CD8-positive, alpha-beta memory T cell (primary cell): Measurements from ENCODE around the gene HDAC9. TPM values are rescaled to one million over a fixed set of nuclear protein-coding genes. Genes with fewer than 3 reads are reported as not detected.

Source experiments
- CTCF ChIA-PET: fragments of 350-600 bp; sonication (Branson Sonifier 250); formaldehyde crosslinking; loops from one replicate; lab custom pipeline; 2021; ENCODE audit warnings: antibody characterized with exemption; lab: Charles Lee
- POLR2A ChIA-PET: fragments of 350-600 bp; sonication (Branson Sonifier 250); formaldehyde crosslinking; loops from one replicate; lab custom pipeline; 2021; ENCODE audit warnings: antibody characterized with exemption; lab: Charles Lee
- DNase-seq, 5 donors: peaks; one replicate each; pipeline versions ENCODE4 v3.0.0 to v3.0.0-alpha.2; 2020 to 2022; ENCODE audit warnings: mixed read lengths in 1 of 5
- H3K27ac ChIP-seq: one replicate; pipeline ENCODE4 v1.7.0; 2013; ENCODE audit warnings: low read depth, mild to moderate bottlenecking, low read length, moderate library complexity
- H3K27me3 ChIP-seq: 2 replicates; pipeline ENCODE4 v1.7.0; 2013; ENCODE audit warnings: low read length, mild to moderate bottlenecking; ENCODE audit not compliant: insufficient read depth, poor library complexity, severe bottlenecking
- H3K36me3 ChIP-seq: 2 replicates; pipeline ENCODE4 v1.7.0; 2013; ENCODE audit warnings: mild to moderate bottlenecking, low read length, moderate library complexity; ENCODE audit not compliant: insufficient read depth
- H3K4me1 ChIP-seq: 2 replicates; pipeline ENCODE4 v1.7.0; 2013; ENCODE audit warnings: mild to moderate bottlenecking, low read length, moderate library complexity; ENCODE audit not compliant: insufficient read depth
- H3K4me3 ChIP-seq: 2 replicates; pipeline ENCODE4 v1.7.0; 2013; ENCODE audit warnings: mild to moderate bottlenecking, low read length
- H3K9me3 ChIP-seq: 2 replicates; pipeline ENCODE4 v1.7.0; 2013; ENCODE audit warnings: mild to moderate bottlenecking, low read length
- H3K27ac Mint-ChIP-seq, 8 donors: one replicate each; pipeline ENCODE4 v1.8.0; 2020 to 2021; ENCODE audit warnings: mixed read lengths in 8 of 8, mild to moderate bottlenecking in 6 of 8, inconsistent platforms in 3 of 8, moderate library complexity in 3 of 8
- H3K27me3 Mint-ChIP-seq, 2 donors: one replicate each; pipeline ENCODE4 v1.8.0; 2020 to 2021; ENCODE audit warnings: mixed read lengths in 2 of 2, mild to moderate bottlenecking in 1 of 2, moderate library complexity in 1 of 2
- H3K36me3 Mint-ChIP-seq, 3 donors: one replicate each; pipeline ENCODE4 v1.8.0; 2020 to 2021; ENCODE audit warnings: mixed read lengths in 3 of 3, inconsistent platforms in 1 of 3, mild to moderate bottlenecking in 1 of 3
- H3K4me1 Mint-ChIP-seq, 3 donors: one replicate each; pipeline ENCODE4 v1.8.0; 2020 to 2021; ENCODE audit warnings: mixed read lengths in 3 of 3, inconsistent platforms in 1 of 3, mild to moderate bottlenecking in 1 of 3
- H3K4me3 Mint-ChIP-seq, 7 donors: one replicate each; pipeline ENCODE4 v1.8.0; 2020 to 2021; ENCODE audit warnings: mixed read lengths in 7 of 7, mild to moderate bottlenecking in 6 of 7, moderate library complexity in 4 of 7, inconsistent platforms in 2 of 7
- H3K9me3 Mint-ChIP-seq, 5 donors: one replicate each; pipeline ENCODE4 v1.8.0; 2020 to 2022; ENCODE audit warnings: mixed read lengths in 5 of 5, mild to moderate bottlenecking in 3 of 5, moderate library complexity in 2 of 5, inconsistent platforms in 1 of 5
- polyA plus RNA-seq: library from polyadenylated mRNA; unstranded; fragments of 300-500 nt; fragmentation: Illumina TruSeq; gene quantifications from one replicate; pipeline ENCODE4 v1.2.3, GENCODE V29; 2021
- total RNA-seq, 2 experiments: library from RNA; stranded (reverse); gene quantifications; one replicate each; pipeline ENCODE4 v1.2.3, GENCODE V29; 2021

Gene HDAC9
- total and polyA plus RNA-seq, 3 experiments from 2014 or later: 2.5 to 5.0 (median 3.2) TPM

DNA sequence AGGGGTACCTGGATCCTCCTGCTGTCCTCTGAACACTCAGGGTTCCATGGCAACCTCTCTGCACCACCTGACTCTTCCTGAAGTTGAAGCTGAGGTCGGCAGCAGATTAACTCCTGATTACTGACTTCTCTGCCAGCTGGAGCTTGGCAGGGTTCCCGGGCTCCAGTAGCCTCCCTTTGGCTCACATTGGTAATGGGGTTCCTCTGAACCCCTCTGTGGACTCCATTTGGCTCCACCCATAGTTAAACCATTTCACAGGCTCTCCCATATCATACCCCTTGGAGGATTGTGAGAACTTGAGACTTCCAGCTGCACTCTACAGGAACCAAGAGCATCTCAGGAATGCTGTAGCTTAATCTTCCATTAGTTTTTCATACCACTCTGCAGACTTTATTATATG is 292.5 kb downstream of the HDAC9 start:
- no peak overlapping the region for H3K4me3 ChIP-seq
- Mint-ChIP-seq H3K4me1 (no peaks in the 10 kb centered on the region), H3K4me3 (no peak overlapping the region), H3K36me3 (no peaks in the 10 kb centered on the region), H3K27me3 (no peaks in the 10 kb centered on the region), H3K9me3 (peaks cover 0 to 8% (median 5%) of the 10 kb centered on the region in 5 donors), H3K27ac (no peak overlapping the region)
- H3K9me3 ChIP-seq: no peaks in the 10 kb centered on the region
- DNase-seq: no peak
- ChIA-PET POLR2A (no interaction called here), CTCF (no interaction called here)
- H3K4me1 ChIP-seq: no peaks in the 10 kb centered on the region
- no peaks in the 10 kb centered on the region for H3K36me3 ChIP-seq
- no peaks in the 10 kb centered on the region for H3K27me3 ChIP-seq
- no peak overlapping the region for H3K27ac ChIP-seq

GRCh38 chr7:18792871-18793595 is 297.5 kb downstream of the HDAC9 start:
- ChIA-PET CTCF (no interaction called here), POLR2A (no interaction called here)
- Histone ChIP-seq H3K4me3 (no peak overlapping the region), H3K36me3 (no peaks in the 10 kb centered on the region), H3K27me3 (no peaks in the 10 kb centered on the region), H3K4me1 (no peaks in the 10 kb centered on the region), H3K9me3 (no peaks in the 10 kb centered on the region), H3K27ac (no peak overlapping the region)
- Mint-ChIP-seq H3K36me3 (no peaks in the 10 kb centered on the region), H3K27me3 (peaks cover 0 to 2% of the 10 kb centered on the region in 2 donors), H3K4me3 (no peak overlapping the region), H3K4me1 (no peaks in the 10 kb centered on the region), H3K27ac (no peak overlapping the region), H3K9me3 (peaks cover 0 to 5% (median 2%) of the 10 kb centered on the region in 5 donors)
- no peak for DNase-seq

DNA sequence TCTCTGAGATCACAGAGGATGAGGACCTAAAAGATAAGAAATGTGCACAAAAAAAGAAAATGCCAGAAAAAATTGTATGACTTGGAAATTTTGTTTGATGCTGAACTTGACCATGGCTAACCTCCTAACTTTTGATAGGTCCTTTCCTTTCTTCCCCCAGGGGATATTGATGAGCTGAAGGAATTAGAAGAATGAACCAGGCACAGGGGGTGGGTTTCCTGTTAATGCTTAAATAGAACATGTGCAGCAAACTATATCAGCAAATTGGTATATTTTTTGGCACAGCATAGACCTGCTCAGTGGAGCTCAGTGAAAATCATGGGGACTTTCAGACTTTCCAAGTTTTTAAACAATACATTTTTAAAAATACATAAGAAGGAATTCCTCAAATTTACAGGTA is 300.7 kb downstream of the HDAC9 start:
- CTCF ChIA-PET: no interaction called here

GRCh38 chr7:18798088-18798906 is 302.7 kb downstream of the HDAC9 start:
- ChIA-PET CTCF (no interaction called here), POLR2A (no interaction called here)
- H3K27me3 ChIP-seq: no peaks in the 10 kb centered on the region

More for the DNA sequence above, 300.7 kb downstream of the HDAC9 start:
- H3K9me3 ChIP-seq: no peaks in the 10 kb centered on the region
- H3K36me3 ChIP-seq: no peaks in the 10 kb centered on the region
- H3K4me1 ChIP-seq: no peaks in the 10 kb centered on the region
- POLR2A ChIA-PET: no interaction called here
- DNase-seq: no peak
- H3K4me1 Mint-ChIP-seq: no peaks in the 10 kb centered on the region
- no peak overlapping the region for H3K27ac Mint-ChIP-seq
- H3K27me3 ChIP-seq: no peaks in the 10 kb centered on the region
- H3K4me3 Mint-ChIP-seq: no peak overlapping the region
- H3K4me3 ChIP-seq: no peak overlapping the region
- no peak overlapping the region for H3K27ac ChIP-seq
- no peaks in the 10 kb centered on the region for H3K36me3 Mint-ChIP-seq
- peaks cover 0 to 2% of the 10 kb centered on the region in 2 donors for H3K27me3 Mint-ChIP-seq
- H3K9me3 Mint-ChIP-seq: no peaks in the 10 kb centered on the region

GRCh38 chr7:18799899-18800298 is 304.4 kb downstream of the HDAC9 start:
- no peaks in the 10 kb centered on the region for H3K27me3 ChIP-seq
- no peak overlapping the region for H3K4me3 Mint-ChIP-seq
- peaks cover 0 to 2% of the 10 kb centered on the region in 2 donors for H3K27me3 Mint-ChIP-seq
- no peaks in the 10 kb centered on the region for H3K4me1 Mint-ChIP-seq
- ChIA-PET POLR2A (no interaction called here), CTCF (no interaction called here)
- no peaks in the 10 kb centered on the region for H3K9me3 ChIP-seq
- no peak overlapping the region for H3K27ac Mint-ChIP-seq
- H3K27ac ChIP-seq: no peak overlapping the region
- DNase-seq: no peak
- H3K4me3 ChIP-seq: no peak overlapping the region
- no peaks in the 10 kb centered on the region for H3K36me3 Mint-ChIP-seq
- peaks cover 0 to 3% (median 0%) of the 10 kb centered on the region in 5 donors for H3K9me3 Mint-ChIP-seq
- H3K4me1 ChIP-seq: no peaks in the 10 kb centered on the region
- H3K36me3 ChIP-seq: no peaks in the 10 kb centered on the region

More at GRCh38 chr7:18798088-18798906, 302.7 kb downstream of the HDAC9 start:
- Mint-ChIP-seq H3K36me3 (no peaks in the 10 kb centered on the region), H3K27me3 (peaks cover 0 to 2% of the 10 kb centered on the region in 2 donors), H3K4me3 (no peak overlapping the region), H3K9me3 (no peaks in the 10 kb centered on the region), H3K27ac (no peak overlapping the region), H3K4me1 (no peaks in the 10 kb centered on the region)
- no peak overlapping the region for H3K27ac ChIP-seq
- H3K4me3 ChIP-seq: no peak overlapping the region
- no peaks in the 10 kb centered on the region for H3K4me1 ChIP-seq
- H3K9me3 ChIP-seq: no peaks in the 10 kb centered on the region
- DNase-seq: no peak
- H3K36me3 ChIP-seq: no peaks in the 10 kb centered on the region

- H3K36me3 Mint-ChIP-seq: no peaks in the 10 kb centered on the region
- H3K27ac Mint-ChIP-seq: no peak overlapping the region
- H3K4me3 Mint-ChIP-seq: no peak overlapping the region
- H3K4me3 ChIP-seq: no peak overlapping the region
- no peaks in the 10 kb centered on the region for H3K27me3 Mint-ChIP-seq
- H3K36me3 ChIP-seq: no peaks in the 10 kb centered on the region
- H3K9me3 Mint-ChIP-seq: peaks cover 0 to 6% (median 2%) of the 10 kb centered on the region in 5 donors
- no peaks in the 10 kb centered on the region for H3K4me1 Mint-ChIP-seq
- no peak for DNase-seq
- CTCF ChIA-PET: no interaction called here
- no peaks in the 10 kb centered on the region for H3K27me3 ChIP-seq
- POLR2A ChIA-PET: no interaction called here
- no peaks in the 10 kb centered on the region for H3K4me1 ChIP-seq
- H3K27ac ChIP-seq: no peak overlapping the region
- no peaks in the 10 kb centered on the region for H3K9me3 ChIP-seq
These were observed 308.4 kb downstream of the HDAC9 start for GRCh38 chr7:18803923-18804322.

DNA sequence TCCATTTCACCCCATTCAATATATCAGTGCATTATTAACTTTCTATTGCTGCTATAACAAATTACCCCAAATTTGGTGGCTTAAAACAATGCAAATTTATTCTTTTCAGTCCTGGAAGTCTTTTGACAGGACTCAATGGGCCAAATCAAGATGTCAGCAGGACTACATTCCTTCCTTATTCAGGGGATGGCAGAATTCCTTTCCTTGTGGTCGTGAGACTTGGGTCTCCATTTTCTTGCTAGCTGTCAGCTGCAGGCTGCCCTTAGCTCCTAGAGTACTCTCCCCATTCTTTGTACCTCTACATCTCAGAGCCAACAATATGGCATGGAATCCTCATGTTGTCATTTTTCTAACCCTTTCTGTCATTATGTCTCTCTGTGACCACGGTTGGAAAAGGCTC is 310.6 kb downstream of the HDAC9 start:
- H3K36me3 Mint-ChIP-seq: no peaks in the 10 kb centered on the region
- no peaks in the 10 kb centered on the region for H3K4me1 ChIP-seq
- no peaks in the 10 kb centered on the region for H3K4me1 Mint-ChIP-seq

GRCh38 chr7:18808026-18808425 is 312.5 kb downstream of the HDAC9 start:
- H3K4me1 Mint-ChIP-seq: no peaks in the 10 kb centered on the region
- no peak overlapping the region for H3K27ac Mint-ChIP-seq
- POLR2A ChIA-PET: no interaction called here
- H3K27me3 Mint-ChIP-seq: no peaks in the 10 kb centered on the region
- no peak for DNase-seq
- no peak overlapping the region for H3K4me3 Mint-ChIP-seq
- no peak overlapping the region for H3K4me3 ChIP-seq
- H3K9me3 Mint-ChIP-seq: peaks cover 0 to 15% (median 9%) of the 10 kb centered on the region in 5 donors
- no peaks in the 10 kb centered on the region for H3K27me3 ChIP-seq
- H3K36me3 ChIP-seq: no peaks in the 10 kb centered on the region
- no peaks in the 10 kb centered on the region for H3K36me3 Mint-ChIP-seq
- H3K27ac ChIP-seq: no peak overlapping the region
- CTCF ChIA-PET: no interaction called here
- H3K9me3 ChIP-seq: no peaks in the 10 kb centered on the region
- H3K4me1 ChIP-seq: no peaks in the 10 kb centered on the region

More for the DNA sequence above, 310.6 kb downstream of the HDAC9 start:
- CTCF ChIA-PET: no interaction called here
- no peaks in the 10 kb centered on the region for H3K27me3 Mint-ChIP-seq
- Histone ChIP-seq H3K27me3 (no peaks in the 10 kb centered on the region), H3K36me3 (no peaks in the 10 kb centered on the region), H3K27ac (no peak overlapping the region), H3K9me3 (no peaks in the 10 kb centered on the region), H3K4me3 (no peak overlapping the region)
- no peak for DNase-seq
- peaks cover 0 to 10% (median 4%) of the 10 kb centered on the region in 5 donors for H3K9me3 Mint-ChIP-seq
- no peak overlapping the region for H3K4me3 Mint-ChIP-seq
- H3K27ac Mint-ChIP-seq: no peak overlapping the region
- POLR2A ChIA-PET: no interaction called here
